Right forelimb (tissue), 1 donor: ENCODE data around the gene BCAM.
"Not testable (repeated sequence)": the region's sequence is repeated elsewhere in the genome, so short reads cannot be mapped to it uniquely, and the experiment has no call there.

ENCODE experiments used
- DNase-seq: peaks from one replicate; pipeline ENCODE4 v3.0.0-alpha.2; 2018

BCAM gene, protein sequence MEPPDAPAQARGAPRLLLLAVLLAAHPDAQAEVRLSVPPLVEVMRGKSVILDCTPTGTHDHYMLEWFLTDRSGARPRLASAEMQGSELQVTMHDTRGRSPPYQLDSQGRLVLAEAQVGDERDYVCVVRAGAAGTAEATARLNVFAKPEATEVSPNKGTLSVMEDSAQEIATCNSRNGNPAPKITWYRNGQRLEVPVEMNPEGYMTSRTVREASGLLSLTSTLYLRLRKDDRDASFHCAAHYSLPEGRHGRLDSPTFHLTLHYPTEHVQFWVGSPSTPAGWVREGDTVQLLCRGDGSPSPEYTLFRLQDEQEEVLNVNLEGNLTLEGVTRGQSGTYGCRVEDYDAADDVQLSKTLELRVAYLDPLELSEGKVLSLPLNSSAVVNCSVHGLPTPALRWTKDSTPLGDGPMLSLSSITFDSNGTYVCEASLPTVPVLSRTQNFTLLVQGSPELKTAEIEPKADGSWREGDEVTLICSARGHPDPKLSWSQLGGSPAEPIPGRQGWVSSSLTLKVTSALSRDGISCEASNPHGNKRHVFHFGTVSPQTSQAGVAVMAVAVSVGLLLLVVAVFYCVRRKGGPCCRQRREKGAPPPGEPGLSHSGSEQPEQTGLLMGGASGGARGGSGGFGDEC

DNA sequence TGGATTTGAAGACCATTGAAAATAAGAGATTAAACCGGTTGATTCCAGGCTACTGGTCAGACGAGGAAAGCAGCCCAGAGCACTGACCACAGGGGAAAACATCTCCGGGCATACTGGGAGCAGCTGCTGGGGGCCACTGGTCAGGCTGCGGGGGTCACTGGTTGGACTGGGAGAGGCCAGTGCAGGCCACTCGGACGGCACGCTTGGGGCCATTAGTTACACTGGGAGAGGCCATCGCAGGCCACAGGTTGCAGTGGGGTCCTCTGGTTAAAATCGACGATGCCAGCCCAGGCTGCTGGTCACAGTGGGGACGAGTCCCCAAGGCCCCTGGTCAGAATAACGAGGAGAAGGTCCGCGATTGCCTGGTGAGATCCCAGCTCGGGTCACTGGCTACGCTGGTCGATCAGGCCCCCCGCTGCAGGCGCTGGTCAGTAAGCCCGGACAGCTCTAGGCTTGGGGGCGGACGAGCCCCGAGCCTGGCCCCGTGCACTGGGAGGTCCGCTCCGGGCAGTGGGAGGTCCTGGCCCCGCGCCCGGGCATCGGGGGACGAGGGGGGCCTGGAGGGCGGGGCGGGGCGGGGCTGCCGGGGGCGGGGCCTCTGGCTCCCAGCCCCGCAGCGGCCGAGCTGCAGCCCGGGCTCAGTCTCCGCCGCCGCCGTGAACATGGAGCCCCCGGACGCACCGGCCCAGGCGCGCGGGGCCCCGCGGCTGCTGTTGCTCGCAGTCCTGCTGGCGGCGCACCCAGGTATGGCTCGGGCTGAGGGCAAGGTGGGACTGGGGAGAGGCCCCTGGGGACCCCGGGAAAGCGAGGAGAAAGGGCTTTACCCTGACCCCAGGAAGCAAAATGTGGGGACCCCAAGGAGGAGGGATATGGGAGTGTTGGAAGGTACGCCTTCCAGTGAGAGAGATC, at the start of gene BCAM:
BCAM (plus strand) TSS at position 641 of the 909 bp plus-strand sequence; CDS start at position 663, 22 bp downstream.
- peak; percentile 89 for DNase-seq

DNA sequence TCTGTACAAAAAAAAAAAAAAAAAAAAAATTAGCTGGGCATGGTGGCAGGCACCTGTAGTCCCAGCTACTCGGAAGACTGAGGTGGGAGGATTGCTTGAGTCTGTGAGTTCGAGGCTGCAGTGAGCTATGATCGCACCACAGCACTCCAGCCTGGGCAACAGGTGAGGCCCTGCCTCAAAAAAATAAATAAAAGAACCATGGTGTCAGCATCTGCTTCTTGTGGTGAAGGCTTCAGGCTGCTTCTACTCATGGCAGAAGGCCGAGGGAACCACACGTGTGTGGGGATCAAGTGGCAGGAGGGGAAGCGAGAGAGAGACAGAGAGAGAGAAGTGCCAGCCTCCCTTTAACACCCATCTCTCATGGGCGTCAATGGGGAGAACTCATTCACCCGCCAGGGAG, 46.9 kb upstream of the BCAM start:
- no peak for DNase-seq

DNA sequence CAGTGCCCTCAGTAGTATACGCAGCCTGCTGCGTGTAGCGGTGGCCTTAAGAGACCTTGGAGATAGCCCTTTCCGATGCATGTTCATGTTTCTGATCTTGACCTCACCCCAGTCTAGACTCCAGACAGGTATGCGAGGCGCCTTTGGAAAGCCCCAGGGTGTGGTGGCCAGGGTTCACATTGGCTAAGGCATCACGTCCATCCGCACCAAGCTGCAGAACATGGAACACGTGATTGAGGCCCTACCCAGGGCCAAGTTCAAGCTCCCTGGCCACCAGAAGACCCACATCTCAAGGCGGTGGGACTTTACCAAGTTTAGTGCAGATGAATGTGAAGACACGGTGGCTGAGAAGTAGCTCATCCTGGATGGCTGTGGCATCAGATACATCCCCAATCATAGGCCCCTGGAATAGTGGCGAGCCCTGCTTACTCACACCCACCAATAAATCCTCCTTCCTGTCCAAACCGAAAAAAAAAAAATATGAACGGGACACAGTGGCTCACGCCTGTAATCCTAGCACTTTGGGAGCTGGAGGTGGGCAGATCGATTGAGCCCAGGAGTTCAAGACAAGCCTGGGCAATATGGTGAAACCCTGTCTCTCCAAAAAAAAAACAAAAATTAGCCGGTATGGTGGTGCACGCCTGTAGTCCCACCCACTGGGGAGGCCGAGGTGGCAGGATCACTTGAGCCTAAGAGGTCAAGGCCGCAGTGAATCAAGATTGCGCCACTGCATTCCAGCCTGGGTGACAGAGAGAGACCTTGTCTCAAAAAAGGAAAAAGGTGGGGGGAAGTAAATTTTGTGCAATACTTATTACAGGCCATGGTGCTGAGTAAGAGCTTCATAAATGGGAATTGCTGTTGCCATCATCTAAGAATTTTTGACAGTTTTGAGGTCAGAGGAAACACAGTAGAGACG, 43.6 kb upstream of the BCAM start:
- DNase-seq: no peak

DNA sequence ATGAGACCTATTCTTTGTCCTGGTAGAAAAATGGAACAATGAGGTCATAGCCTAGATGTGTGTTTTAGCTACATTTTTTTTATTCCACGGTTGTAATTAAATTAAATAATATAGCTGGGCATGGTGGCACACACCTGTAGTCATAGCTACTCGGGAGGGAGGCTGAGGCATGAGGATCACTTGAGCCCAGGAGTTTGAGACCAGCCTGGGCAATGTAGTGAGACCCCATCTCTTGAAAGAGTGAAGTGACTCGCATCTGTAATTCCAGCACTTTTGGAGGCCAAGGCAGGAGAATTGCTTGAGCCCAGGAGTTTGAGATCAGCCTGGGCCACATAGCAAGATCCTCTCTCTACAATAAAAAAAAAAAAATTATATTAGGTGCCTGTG, 43.0 kb upstream of the BCAM start:
- no peak for DNase-seq

DNA sequence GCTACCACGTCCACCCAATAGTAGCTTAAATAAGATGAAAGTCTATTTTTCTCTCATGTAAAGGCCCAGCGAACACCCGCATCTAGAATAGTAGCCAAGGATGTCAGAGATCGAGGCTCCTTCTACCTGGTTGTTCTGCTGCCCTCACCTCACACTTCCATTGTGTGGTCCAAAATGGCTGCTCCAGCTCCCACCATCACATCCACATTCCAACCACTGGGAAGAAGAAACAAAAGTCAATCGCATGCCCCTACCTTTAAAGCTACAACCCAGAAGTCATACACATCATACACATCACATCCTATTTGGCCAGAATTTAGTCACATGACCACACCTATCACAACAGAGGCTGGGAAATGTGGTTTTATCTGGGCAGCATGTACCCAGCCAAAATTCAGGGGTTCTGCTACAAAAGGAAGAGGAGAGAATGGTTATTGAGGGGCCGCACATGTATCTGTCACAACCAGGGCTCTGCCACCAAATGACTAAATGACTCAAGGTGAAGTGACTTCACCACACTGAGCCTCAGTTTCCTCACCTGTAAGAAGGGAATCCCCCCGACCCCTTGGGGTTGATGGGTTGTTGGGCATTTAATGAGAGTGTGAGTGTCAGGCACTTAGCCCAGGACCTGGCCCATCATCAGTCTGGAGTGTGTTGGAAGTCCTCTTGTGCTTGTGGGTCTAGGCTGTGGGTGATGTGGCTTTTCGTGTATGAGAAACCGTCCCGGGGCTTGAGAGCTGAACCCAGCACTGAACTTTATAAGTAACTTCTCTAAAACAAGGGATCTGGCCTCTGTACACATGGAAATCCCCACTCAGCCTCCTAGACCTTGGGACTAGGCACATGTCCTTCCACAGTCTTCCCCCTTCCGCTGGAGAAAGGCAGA, 41.4 kb upstream of the BCAM start:
- no peak for DNase-seq

DNA sequence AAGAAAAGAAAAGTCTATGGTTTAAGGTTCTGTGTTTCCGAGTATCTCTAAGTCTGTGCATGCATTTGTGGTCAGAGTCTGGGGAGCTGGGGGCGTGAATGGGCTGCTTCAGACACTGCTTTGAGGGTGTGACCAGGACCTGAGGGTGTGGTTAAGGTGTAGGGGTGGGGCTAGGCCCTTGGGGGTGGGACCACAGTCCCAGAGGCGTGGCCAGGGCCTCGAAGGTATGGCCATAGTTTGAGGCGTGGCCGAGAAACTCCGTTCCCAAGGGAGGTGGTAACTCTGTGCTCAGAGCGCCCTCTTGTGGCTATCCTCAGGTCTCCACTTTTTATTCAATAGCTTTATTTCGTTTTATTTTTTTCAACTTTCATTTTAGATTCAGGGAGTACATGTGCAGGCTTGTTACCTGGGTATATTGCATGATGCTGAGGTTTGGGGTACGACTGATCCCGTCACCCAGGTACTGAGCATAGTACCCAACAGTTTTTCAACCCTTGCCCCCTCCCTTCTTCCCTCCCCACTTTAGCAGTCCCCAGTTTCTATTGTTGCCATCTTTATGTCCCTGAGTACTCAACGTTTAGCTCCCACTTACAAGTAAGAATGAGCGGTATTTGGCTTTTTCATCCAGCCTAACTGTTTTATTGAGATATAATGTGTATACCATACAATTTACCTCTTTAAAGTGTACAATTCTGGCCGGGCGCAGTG, 38.2 kb upstream of the BCAM start:
- peak; percentile 87 for DNase-seq

DNA sequence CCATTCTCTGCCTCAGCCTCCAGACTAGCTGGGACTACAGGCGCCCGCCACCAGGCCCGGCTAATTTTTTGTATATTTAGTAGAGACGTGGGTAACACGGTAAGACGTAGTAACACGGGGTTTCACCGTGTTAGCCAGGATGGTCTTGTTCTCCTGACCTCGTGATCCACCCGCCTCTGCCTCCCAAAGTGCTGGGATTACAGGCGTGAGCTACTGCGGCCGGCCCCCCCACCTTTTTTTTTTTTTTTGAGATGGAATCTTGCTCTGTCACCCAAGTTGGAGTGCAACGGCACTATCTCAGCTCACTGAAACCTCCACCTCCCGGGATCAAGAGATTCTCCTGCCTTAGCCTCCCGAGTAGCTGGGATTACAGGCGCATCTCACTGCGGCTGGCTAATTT, 36.8 kb upstream of the BCAM start:
- DNase-seq: not testable (repeated sequence)

DNA sequence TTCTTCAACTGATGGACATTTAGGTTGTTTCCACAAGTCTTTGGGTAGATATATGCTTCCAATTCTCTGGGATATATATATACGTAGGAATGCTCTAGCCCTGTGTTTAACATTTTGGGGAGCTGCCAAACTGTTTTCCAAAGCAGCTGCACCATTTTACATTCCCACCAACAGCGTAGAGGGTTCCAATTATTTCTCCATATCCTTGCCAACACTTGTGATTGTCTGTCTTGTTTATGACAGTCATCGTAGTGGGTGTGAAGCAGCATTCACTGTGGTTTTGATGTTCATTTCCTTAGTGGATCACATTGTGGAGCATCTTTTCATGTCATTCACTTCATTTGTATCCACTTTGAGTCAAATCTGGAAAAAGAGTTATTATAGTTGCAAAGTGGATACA, 35.9 kb upstream of the BCAM start:
- DNase-seq: no peak

DNA sequence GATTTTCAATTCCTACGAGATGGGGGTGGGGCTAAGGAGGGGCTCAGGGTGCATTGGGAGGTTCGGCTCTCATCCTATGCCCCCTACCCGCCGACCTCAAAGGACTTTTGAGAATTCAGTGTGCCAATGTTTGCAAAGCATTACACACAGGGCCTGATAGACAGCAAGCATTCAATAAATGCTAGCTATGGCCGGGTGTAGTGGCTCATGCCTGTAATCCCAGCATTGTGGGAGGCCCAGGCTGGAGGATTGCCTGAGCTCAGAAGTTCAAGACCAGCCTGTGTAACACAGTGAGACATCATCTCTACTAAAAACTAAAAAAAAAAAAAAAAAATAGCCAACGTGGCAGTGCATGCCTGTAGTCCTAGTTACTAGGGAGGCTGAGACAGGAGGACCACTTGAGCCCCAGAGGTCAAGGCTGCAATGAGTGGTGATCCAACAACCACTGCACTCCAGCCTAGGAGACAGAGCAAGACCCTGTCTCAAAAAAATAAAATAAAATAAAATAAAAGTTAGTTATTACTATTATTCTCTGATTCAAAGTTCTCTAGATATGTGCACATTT, 33.1 kb upstream of the BCAM start:
- no peak for DNase-seq

DNA sequence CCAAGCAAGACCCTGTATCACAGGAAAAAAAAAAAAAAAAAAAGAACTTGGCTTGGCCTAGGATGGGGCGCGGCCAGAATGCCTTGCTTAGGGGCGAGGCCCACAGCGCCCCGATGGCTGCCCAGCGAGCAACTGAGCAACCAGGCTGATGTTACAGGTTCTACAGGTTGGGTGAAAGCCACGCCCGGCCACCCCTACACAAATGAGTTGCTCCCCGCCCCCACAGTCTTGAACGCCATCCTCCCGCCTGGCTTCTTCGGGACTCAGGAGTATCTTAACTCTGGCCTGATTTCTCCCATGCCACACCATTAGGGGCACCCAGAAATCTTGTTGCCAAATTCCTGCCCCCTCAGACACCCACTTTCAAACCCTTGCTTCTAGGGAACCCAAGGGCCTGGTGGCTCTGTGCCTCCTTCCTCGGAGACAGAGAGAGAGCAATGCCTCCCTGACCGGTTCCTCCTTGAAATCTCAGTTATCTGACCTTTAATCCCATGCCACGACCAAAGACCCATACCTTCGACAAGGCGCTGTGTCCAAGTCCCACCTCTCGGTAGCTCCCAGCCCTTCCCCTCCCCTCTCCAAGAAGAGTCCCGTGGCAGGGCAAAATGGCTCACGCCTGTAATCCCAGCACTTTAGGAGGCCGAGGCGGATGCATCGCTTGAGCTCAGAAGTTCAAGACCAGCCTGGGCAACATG, 32.4 kb upstream of the BCAM start:
- no peak for DNase-seq

DNA sequence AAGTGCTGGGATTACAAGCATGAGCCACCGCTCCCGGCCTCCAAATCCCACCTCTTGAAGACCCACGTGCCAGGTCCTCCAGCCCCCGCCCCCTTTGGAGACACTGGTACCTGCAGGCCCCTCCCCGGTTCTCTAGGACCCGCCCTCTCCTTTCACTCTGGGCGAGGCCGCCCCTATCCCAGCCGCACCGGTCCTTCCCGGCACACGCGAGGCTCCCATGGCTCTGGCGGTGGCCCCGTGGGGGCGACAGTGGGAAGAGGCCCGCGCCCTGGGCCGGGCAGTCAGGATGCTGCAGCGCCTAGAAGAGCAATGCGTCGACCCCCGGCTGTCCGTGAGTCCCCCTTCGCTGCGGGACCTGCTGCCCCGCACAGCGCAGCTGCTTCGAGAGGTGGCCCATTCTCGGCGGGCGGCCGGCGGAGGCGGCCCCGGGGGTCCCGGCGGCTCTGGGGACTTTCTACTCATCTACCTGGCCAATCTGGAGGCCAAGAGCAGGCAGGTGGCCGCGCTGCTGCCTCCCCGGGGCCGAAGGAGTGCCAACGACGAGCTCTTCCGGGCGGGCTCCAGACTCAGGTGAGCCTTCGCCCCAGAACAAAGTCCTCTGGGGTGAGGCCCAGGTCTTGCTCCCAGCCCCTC, 31.1 kb upstream of the BCAM start, which contains the start of gene CBLC:
CBLC (plus strand) TSS at position 176 of the 633 bp plus-strand sequence; CDS start at position 218, 42 bp downstream.
- DNase-seq: no peak

DNA sequence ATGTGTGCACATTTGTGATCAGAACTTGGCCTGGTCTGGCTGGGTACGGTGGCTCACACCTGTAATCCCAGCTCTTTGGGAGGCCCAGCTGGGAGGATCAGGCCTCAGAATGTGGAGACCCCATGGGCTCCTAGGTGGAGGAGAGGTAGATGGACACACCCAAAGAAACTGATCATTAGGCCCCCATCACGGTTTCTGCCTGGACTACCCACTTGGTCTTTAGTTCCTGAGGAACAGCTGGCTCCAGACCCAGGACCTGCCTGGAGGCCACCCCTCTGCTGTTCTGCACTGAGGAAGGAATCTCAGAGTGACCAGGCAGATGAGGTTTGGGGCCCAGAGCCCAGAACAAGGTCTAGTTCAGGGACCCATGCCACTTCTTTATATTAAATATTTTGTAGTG, 29.8 kb upstream of the BCAM start:
- DNase-seq: no peak

DNA sequence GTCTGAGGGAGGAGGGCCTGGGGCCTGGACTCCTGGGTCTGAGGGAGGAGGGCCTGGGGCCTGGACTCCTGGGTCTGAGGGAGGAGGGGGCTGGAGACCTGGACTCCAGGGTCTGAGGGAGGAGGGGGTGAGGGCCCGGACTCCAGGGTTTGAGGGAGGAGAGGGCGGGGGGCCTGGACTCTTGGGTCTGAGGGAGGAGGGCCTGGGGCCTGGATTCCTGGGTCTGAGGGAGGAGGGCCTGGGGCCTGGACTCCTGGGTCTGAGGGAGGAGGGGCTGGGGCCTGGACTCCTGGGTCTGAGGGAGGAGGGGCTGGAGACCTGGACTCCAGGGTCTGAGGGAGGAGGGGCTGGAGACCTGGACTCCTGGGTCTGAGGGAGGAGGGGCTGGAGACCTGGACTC, 27.2 kb upstream of the BCAM start:
- not testable (repeated sequence) for DNase-seq

DNA sequence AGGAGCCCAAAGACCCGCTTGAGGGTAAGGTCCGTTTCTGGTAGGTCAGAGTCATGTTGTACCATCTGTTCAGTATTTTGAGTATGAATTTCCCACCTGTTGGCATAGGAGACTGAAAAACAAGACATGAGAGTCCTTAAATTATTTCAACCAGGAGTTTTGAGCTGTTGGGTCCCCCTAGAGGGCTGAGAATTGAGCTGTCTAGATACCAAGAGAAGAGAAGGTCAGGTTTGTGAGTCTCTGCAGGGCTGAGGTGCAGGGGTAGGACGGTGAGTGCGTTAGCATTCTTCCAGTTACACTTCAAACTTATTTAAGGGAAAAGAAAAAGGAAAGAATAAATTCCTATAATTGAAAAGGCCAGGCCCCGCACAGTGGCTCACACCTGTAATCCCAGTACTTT, 26.2 kb upstream of the BCAM start:
- DNase-seq: no peak

DNA sequence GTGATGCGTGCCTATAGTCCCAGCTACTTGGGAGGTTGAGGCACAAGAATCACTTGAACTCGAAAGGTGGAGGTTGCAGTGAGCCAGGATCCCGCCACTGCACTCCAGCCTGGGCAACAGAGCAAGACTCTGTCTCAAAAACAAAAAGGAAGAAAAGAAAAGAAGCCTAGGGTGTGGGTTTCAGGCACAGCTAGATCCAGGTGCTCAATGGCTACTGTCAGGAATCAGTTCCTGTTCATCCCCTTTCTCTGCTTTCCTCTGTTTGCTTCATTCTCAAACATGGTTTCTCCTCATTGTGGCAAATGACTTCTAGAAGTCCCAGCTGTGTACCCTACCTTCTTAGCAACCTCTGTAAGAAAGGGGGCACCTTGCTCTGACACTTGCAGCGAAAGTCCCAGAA, 25.4 kb upstream of the BCAM start:
- DNase-seq: no peak

DNA sequence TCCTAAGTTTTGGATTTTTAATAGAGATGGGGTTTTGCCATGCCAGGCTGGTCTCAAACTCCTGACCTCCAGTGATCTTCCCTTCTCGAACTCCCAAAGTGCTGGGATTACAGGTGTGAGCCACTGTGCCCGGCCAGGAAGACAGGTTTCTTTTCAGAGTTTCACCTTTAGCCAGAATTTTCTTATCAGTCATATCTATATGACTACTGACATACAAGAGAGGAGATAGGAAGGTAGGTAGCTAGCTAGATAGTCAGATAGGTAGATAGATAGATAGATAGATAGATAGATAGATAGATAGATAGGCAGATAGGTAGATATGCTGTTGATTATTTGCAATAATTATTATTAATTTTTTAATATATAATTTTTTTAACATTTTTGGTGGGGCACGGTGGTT, 23.6 kb upstream of the BCAM start:
- no peak for DNase-seq

DNA sequence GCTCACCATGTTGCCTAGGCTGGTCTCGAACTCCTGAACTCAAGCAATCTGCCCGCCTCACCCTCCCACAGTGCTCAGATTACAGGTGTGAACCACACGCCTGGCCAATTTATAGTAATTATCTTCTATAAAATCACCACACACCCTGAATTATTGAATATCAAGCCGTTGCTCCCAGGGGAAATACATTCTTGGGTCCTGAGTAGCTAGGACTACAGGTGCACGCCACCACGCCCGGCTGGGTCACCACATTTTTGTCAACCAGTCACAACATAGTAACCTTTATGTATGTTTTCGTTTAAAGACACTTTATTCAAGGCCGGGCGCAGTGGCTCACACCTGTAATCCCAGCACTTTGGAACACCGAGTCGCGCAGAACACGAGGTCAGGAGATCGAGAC, 22.9 kb upstream of the BCAM start:
- no peak for DNase-seq

DNA sequence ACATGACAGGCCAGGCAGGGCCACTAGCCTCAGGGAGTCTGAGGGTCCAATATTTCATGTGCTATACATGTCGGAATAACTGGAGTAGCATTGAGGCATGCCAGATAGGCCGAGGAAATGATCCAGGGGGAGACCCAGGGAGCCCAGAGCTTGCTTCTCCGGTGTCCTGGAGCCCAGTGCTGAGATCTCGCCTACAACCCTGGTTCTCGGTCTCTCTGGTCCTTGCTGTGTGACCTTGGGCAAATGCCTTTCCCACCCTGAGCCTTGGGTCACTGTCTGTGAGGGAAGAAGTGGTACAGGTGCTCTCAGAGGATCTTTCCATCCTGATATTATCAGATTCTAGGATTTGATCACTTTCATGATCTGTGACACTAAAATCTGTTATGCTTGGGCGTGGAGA, 19.9 kb upstream of the BCAM start:
- no peak for DNase-seq

DNA sequence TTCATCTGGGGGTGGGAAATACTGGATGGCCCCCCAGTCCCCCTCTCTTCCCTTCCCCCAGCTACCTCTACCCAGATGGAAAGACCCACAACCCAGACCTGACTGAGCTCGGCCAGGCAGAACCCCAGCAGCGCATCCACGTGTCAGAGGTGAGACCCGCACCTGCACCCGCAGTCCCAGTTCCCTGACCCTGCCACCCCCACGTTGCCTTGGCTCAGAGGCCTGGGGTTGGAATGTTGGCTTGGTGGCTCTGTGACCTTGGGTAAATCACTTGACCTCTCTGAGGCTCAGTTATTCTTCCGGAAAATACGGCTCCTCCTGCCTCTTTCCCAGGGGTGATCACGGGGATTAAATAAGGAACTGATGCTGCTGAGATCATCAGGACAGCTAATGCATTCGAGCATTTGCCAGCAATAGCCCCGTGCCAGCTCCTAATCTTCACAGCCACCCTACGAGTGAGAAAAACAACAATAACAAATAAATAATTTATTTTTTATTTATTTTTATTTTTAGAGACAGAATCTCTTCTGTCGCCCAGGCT, 18.9 kb upstream of the BCAM start:
- no peak for DNase-seq
